Measurements from ENCODE around the gene SNX7. TPM values are rescaled to one million over a fixed set of nuclear protein-coding genes. Genes with fewer than 3 reads are reported as not detected.

Gene SNX7
- total and polyA plus RNA-seq, 2 donors (not counting 3 experiments of a cell fraction or from before 2014, with no cell fraction given): 22.4 to 37.9 TPM

DNA sequence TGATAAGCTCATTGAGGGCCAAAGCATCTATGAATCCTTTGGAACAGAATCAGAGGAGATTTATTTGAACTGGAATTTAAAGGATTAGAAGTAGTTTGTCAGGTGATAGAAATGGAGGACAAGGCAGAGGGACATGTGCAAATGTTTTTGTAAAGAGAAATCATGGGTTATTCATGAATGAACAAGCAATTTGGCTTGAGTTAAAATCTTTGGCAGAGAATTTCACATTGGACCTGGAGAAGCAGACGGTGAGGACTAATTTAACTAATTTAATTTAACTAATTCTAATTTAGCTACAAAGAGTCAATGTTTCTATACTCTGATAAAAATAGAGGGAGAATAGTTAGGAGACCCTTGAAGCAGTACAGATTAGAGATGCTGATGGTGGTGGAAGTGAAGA is 36.3 kb downstream of the SNX7 start:
- H3K9ac ChIP-seq (replicated peaks; ENCODE audit: extremely low read depth, insufficient read depth, low read length): no peak overlapping the region
- no TSS peak for BruUV-seq (replicated peaks)

More for the DNA sequence above, 36.3 kb downstream of the SNX7 start:
- ChIA-PET POLR2A (no interaction called here), CTCF (interaction anchor here (0.9 to 2.6 kb wide), 2 partner anchors 9 to 36 kb away, joined by 4 to 8 read pairs; no protein-coding TSS in a partner anchor)
- FAIRE-seq: no peak
- H3K27me3 ChIP-seq (ENCODE audit: control insufficient read depth in 2 of 2, insufficient read depth in 2 of 2, low read length in 2 of 2): no peaks in the 10 kb centered on the region
- no peak for TF ChIP-seq JUN (IDR thresholded peaks at IDR 0.05; ENCODE audit: borderline replicate concordance, insufficient read depth, insufficient read length, low read depth)
- TF ChIP-seq FOS (IDR thresholded peaks at IDR 0.05; ENCODE audit: borderline replicate concordance, insufficient read depth, low read length): no peak
- no peak for TF ChIP-seq GATA2 (IDR thresholded peaks at IDR 0.05; ENCODE audit: insufficient read depth, insufficient read length, low read depth, low read length)
- TF ChIP-seq, protein P1, sequence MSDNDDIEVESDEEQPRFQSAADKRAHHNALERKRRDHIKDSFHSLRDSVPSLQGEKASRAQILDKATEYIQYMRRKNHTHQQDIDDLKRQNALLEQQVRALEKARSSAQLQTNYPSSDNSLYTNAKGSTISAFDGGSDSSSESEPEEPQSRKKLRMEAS (IDR thresholded peaks at IDR 0.05; ENCODE audit: insufficient read depth, insufficient read length): no peak
- TF ChIP-seq EZH2 (IDR thresholded peaks at IDR 0.05; ENCODE audit: borderline replicate concordance, low read depth, low read length, severe bottlenecking): no peak
- TF ChIP-seq, protein P2, sequence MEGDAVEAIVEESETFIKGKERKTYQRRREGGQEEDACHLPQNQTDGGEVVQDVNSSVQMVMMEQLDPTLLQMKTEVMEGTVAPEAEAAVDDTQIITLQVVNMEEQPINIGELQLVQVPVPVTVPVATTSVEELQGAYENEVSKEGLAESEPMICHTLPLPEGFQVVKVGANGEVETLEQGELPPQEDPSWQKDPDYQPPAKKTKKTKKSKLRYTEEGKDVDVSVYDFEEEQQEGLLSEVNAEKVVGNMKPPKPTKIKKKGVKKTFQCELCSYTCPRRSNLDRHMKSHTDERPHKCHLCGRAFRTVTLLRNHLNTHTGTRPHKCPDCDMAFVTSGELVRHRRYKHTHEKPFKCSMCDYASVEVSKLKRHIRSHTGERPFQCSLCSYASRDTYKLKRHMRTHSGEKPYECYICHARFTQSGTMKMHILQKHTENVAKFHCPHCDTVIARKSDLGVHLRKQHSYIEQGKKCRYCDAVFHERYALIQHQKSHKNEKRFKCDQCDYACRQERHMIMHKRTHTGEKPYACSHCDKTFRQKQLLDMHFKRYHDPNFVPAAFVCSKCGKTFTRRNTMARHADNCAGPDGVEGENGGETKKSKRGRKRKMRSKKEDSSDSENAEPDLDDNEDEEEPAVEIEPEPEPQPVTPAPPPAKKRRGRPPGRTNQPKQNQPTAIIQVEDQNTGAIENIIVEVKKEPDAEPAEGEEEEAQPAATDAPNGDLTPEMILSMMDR (IDR thresholded peaks at IDR 0.05; ENCODE audit: extremely low read depth in 1 of 2, insufficient read depth in 1 of 2, low read depth in 1 of 2, low read length in 2 of 2): no peak
- no peak for TF ChIP-seq MYC (IDR thresholded peaks at IDR 0.05; ENCODE audit: low read depth, low read length)
- TF ChIP-seq POLR2AphosphoS5 (IDR thresholded peaks at IDR 0.05; ENCODE audit: insufficient read depth, low read depth, low read length): no peak
- no peak for TF ChIP-seq POLR2A (IDR thresholded peaks at IDR 0.05; ENCODE audit: low read depth, low read length)
- no peaks in the 10 kb centered on the region for H3K9me3 ChIP-seq (replicated peaks; ENCODE audit: control insufficient read depth, insufficient read depth, low read length)
- H3K4me3 ChIP-seq (replicated peaks in 1 of 3; ENCODE audit: insufficient read depth in 1 of 3, low read depth in 1 of 3, low read length in 3 of 3): no peak overlapping the region
- no peak overlapping the region for H3K27ac ChIP-seq (ENCODE audit: insufficient read depth, low read depth, low read length)
- dilution Hi-C loops (cut with MboI; ENCODE audit: extremely low pct_ligation_motif_present, low sequenced_read_pairs) (no loop called here), intact Hi-C loops (cut with micrococcal nuclease) (no loop called here)
- H3K9me1 ChIP-seq (replicated peaks; ENCODE audit: control insufficient read depth, extremely low read depth, insufficient read depth, low read length): no peaks in the 10 kb centered on the region
- no peaks in the 10 kb centered on the region for H4K20me1 ChIP-seq (replicated peaks; ENCODE audit: control insufficient read depth, extremely low read depth, insufficient read depth, low read length)
- H3K36me3 ChIP-seq (ENCODE audit: control insufficient read depth in 2 of 2, extremely low read depth in 1 of 2, insufficient read depth in 2 of 2, low read length in 2 of 2): peaks cover 0 to 3% of the 10 kb centered on the region in 2 experiments
- no peaks in the 10 kb centered on the region for H3K4me1 ChIP-seq (ENCODE audit: control insufficient read depth, extremely low read depth, insufficient read depth, low read length)
- H2AFZ ChIP-seq (ENCODE audit: low read depth, low read length): no peak overlapping the region
- no peak for DNase-seq (ENCODE audit: low read depth, low spot score)
- no peak overlapping the region for H3K4me2 ChIP-seq (ENCODE audit: insufficient read depth, low read length)
- H3K79me2 ChIP-seq (ENCODE audit: control insufficient read depth, insufficient read depth, low read length): no peaks in the 10 kb centered on the region
